ENCODE results near the gene ZNF718.
"Not testable (repeated sequence)": the region's sequence is repeated elsewhere in the genome, so short reads cannot be mapped to it uniquely, and the experiment has no call there.

DNA sequence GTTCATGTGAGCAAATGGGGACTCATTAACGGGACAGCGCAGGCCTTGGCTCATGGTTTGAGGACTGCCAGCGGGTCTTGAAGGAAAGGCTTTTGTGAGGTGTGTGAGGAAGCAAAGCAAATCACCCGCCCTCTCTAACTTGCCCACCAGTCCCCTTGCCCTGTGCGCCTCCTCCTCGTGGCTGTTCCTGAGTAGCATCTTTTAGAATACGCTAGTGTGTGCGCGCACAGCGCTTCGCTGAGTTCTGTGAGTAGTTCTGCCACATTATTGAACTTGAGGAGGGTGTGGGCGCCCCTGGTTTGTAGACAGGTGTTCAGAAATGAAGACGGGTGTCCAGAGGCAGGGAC, 88.9 kb downstream of the ZNF718 start:
- TF ChIP-seq, protein P1, sequence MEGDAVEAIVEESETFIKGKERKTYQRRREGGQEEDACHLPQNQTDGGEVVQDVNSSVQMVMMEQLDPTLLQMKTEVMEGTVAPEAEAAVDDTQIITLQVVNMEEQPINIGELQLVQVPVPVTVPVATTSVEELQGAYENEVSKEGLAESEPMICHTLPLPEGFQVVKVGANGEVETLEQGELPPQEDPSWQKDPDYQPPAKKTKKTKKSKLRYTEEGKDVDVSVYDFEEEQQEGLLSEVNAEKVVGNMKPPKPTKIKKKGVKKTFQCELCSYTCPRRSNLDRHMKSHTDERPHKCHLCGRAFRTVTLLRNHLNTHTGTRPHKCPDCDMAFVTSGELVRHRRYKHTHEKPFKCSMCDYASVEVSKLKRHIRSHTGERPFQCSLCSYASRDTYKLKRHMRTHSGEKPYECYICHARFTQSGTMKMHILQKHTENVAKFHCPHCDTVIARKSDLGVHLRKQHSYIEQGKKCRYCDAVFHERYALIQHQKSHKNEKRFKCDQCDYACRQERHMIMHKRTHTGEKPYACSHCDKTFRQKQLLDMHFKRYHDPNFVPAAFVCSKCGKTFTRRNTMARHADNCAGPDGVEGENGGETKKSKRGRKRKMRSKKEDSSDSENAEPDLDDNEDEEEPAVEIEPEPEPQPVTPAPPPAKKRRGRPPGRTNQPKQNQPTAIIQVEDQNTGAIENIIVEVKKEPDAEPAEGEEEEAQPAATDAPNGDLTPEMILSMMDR (IDR thresholded peaks at IDR 0.05) = not testable (repeated sequence)
- not testable (repeated sequence) for TF ChIP-seq POLR2AphosphoS5 (IDR thresholded peaks at IDR 0.05); POLR2A (IDR thresholded peaks at IDR 0.05); EP300 (IDR thresholded peaks at IDR 0.05; ENCODE audit: low read depth)

Data from transverse colon (tissue), 4 donors.